ENCODE results near the gene TBXAS1.

Gene TBXAS1

GRCh38 chr7:139914306-139915267 lies 85.5 kb downstream of the TBXAS1 start:
- H3K4me2 ChIP-seq (ENCODE audit: low read depth, low read length, poor library complexity, severe bottlenecking) = no peak overlapping the region
- H3K79me2 ChIP-seq (ENCODE audit: insufficient read depth, low read length) = no peaks in the 10 kb centered on the region
- no peaks in the 10 kb centered on the region for H3K27me3 ChIP-seq (ENCODE audit: low read length)
- peaks cover 4% of the 10 kb centered on the region; the same call in 1 of the 2 replicates for H3F3A ChIP-seq (ENCODE audit: insufficient read depth)
- no peak overlapping the region for H3K27ac ChIP-seq (ENCODE audit: low read depth, low read length)
- no peak overlapping the region for H2AFZ ChIP-seq (ENCODE audit: low read depth, low read length, severe bottlenecking)
- no peaks in the 10 kb centered on the region for H4K20me1 ChIP-seq (ENCODE audit: low read depth, low read length)
- TF ChIP-seq EZH2phosphoT487 (conservative IDR thresholded peaks at IDR 0.05; ENCODE audit: low read length) (no peak), CTCF (IDR thresholded peaks at IDR 0.05; ENCODE audit: insufficient read depth, low read length, poor library complexity, severe bottlenecking) (no peak)
- no peaks in the 10 kb centered on the region for H3K9me2 ChIP-seq (replicated peaks; ENCODE audit: insufficient read depth, low read length)
- H3K36me3 ChIP-seq (ENCODE audit: low read length) = no peaks in the 10 kb centered on the region
- no peak overlapping the region for H3K4me3 ChIP-seq (ENCODE audit: insufficient read depth, low read length, poor library complexity, severe bottlenecking)
- no peak overlapping the region for H3K9ac ChIP-seq (ENCODE audit: low read length)
- no peaks in the 10 kb centered on the region for H3K9me3 ChIP-seq (ENCODE audit: insufficient read depth, low read length)

- H3K79me2 ChIP-seq (ENCODE audit: insufficient read depth, low read length) = no peaks in the 10 kb centered on the region
- H3K36me3 ChIP-seq (ENCODE audit: low read length) = no peaks in the 10 kb centered on the region
- H3K27me3 ChIP-seq (ENCODE audit: low read length) = no peaks in the 10 kb centered on the region
- H3K9me3 ChIP-seq (ENCODE audit: insufficient read depth, low read length) = no peaks in the 10 kb centered on the region
- no peak overlapping the region for H3K27ac ChIP-seq (ENCODE audit: low read depth, low read length)
- no peak overlapping the region for H3K4me3 ChIP-seq (ENCODE audit: insufficient read depth, low read length, poor library complexity, severe bottlenecking)
- H3K4me2 ChIP-seq (ENCODE audit: low read depth, low read length, poor library complexity, severe bottlenecking) = no peak overlapping the region
- peaks cover 4% of the 10 kb centered on the region; the same call in 1 of the 2 replicates for H3F3A ChIP-seq (ENCODE audit: insufficient read depth)
- H4K20me1 ChIP-seq (ENCODE audit: low read depth, low read length) = no peaks in the 10 kb centered on the region
- no peak overlapping the region for H3K9ac ChIP-seq (ENCODE audit: low read length)
- TF ChIP-seq CTCF (IDR thresholded peaks at IDR 0.05; ENCODE audit: insufficient read depth, low read length, poor library complexity, severe bottlenecking) (no peak), EZH2phosphoT487 (conservative IDR thresholded peaks at IDR 0.05; ENCODE audit: low read length) (no peak)
- H3K9me2 ChIP-seq (replicated peaks; ENCODE audit: insufficient read depth, low read length) = no peaks in the 10 kb centered on the region
- no peak overlapping the region for H2AFZ ChIP-seq (ENCODE audit: low read depth, low read length, severe bottlenecking)
These were observed 86.3 kb downstream of the TBXAS1 start for GRCh38 chr7:139915268-139915863.

GRCh38 chr7:139915864-139916716 lies 87.0 kb downstream of the TBXAS1 start:
- peak overlapping the region; percentile 30 for H3K4me2 ChIP-seq (ENCODE audit: low read depth, low read length, poor library complexity, severe bottlenecking)
- TF ChIP-seq EZH2phosphoT487 (conservative IDR thresholded peaks at IDR 0.05; ENCODE audit: low read length) (no peak), CTCF (IDR thresholded peaks at IDR 0.05; ENCODE audit: insufficient read depth, low read length, poor library complexity, severe bottlenecking) (no peak)
- H3K9ac ChIP-seq (ENCODE audit: low read length) = no peak overlapping the region

More at GRCh38 chr7:139915864-139916716, 87.0 kb downstream of the TBXAS1 start:
- Histone ChIP-seq H3K9me3 (ENCODE audit: insufficient read depth, low read length) (no peaks in the 10 kb centered on the region), H4K20me1 (ENCODE audit: low read depth, low read length) (no peaks in the 10 kb centered on the region), H3K4me3 (ENCODE audit: insufficient read depth, low read length, poor library complexity, severe bottlenecking) (no peak overlapping the region), H2AFZ (ENCODE audit: low read depth, low read length, severe bottlenecking) (no peak overlapping the region), H3K9me2 (replicated peaks; ENCODE audit: insufficient read depth, low read length) (no peaks in the 10 kb centered on the region), H3K79me2 (ENCODE audit: insufficient read depth, low read length) (no peaks in the 10 kb centered on the region), H3K27ac (ENCODE audit: low read depth, low read length) (peak overlapping the region; percentile 46; the same call in 1 of the 2 replicates), H3F3A (ENCODE audit: insufficient read depth) (peaks cover 4% of the 10 kb centered on the region; the same call in 1 of the 2 replicates), H3K27me3 (ENCODE audit: low read length) (no peaks in the 10 kb centered on the region), H3K36me3 (ENCODE audit: low read length) (no peaks in the 10 kb centered on the region)
